Central memory CD4-positive, alpha-beta T cell (primary cell): ENCODE results near the gene ELOVL6.
"Not testable (repeated sequence)": the region's sequence is repeated elsewhere in the genome, so short reads cannot be mapped to it uniquely, and the experiment has no call there.

Experiments used
- DNase-seq: peaks from one replicate; pipeline ENCODE4 v3.0.0; 2022

Gene ELOVL6

GRCh38 chr4:110068248-110068647 lies 130.2 kb downstream of the ELOVL6 start:
- DNase-seq: no peak

DNA sequence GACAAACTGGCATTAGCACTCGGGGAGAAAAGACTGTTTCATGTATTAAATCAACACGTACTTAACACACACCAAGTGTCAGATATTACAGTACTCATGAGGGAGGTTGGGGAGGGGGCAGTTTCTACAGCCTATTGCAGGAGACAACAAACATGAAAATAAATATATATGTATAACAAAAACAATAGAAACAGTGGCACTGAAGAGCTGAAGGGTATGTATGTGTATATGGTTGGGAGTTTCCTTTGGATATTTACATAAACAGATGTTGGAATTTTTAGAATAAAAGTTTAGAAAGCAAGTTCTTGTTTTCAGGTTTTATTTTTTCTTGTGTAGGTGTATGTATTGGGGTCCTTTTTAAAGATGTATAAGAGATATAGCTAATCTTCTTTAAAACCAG lies 133.5 kb downstream of the ELOVL6 start:
- no peak for DNase-seq

DNA sequence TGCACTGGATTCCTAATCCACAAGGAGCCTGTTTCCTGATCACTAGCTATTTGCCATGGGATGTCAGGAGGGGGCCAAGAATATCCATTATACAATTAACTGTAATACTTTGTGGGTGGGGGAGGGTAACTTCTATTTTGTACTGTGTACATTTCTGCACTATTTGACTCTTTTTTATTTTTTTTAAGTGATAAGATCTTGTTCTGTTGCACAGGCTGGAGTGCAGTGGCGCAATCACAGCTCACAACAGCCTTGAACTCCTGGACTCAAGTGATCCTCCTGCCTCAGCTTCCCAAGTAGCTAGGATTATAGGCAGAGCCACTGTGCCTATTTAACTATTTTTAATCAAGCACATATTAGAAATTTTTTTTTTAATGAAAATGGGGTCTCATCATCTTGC lies 134.1 kb downstream of the ELOVL6 start:
- DNase-seq: no peak

- DNase-seq: no peak
These were observed 136.2 kb downstream of the ELOVL6 start for GRCh38 chr4:110062166-110062565.

GRCh38 chr4:110061076-110061475 lies 137.3 kb downstream of the ELOVL6 start:
- no peak for DNase-seq

- DNase-seq: peak; percentile 16
These were observed 138.7 kb downstream of the ELOVL6 start for GRCh38 chr4:110059556-110060191.

GRCh38 chr4:110058677-110059076 lies 139.7 kb downstream of the ELOVL6 start:
- no peak for DNase-seq

GRCh38 chr4:110055158-110055768 lies 143.2 kb downstream of the ELOVL6 start:
- no peak for DNase-seq

DNA sequence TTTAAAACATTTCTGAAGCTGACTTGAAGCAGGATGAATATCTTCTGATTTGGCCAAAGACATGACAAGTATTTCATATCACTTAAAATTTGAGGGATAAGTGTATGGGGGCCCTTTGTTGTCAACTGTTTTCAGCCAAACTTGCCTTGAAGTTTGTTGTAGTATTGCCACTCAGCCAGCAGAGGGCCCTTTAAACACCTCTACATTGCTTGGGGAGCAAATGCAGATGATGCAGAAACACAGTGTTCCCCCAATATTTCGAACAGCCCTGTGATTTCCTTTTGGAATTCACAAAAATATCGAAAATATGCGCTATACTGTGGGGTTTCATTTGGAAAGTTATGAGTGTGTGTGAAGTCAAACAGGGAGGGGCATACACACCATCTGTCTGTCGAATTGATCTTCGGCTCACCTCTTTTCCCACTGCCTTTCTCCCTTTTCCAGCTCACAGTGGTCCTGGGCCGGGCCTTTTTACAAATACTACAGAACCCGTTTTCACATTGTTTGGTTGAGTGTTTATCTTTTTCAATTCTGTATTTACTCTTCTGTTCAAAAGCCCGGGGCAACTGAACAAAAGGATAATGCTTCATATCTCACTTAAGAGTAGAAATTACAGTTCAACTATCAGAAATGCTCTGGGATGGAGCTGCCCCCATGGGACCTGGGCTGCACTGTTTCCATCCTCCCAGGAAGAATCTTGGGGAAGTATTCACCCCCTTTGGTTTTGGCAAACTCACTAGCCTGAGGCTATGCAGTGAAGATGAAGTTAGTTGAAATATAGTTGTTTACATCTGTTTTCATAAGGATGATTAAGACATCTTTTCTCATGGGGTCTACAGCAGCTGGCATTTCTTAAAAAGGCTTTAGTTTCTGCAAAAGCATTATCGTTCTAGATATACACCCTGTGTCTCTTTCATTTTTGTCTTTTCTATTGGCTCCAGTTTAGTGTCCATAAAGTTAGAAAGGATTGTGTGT lies 148.2 kb downstream of the ELOVL6 start:
- peak; percentile 40 for DNase-seq

- DNase-seq: no peak
These were observed 151.8 kb downstream of the ELOVL6 start for GRCh38 chr4:110046588-110047049.

DNA sequence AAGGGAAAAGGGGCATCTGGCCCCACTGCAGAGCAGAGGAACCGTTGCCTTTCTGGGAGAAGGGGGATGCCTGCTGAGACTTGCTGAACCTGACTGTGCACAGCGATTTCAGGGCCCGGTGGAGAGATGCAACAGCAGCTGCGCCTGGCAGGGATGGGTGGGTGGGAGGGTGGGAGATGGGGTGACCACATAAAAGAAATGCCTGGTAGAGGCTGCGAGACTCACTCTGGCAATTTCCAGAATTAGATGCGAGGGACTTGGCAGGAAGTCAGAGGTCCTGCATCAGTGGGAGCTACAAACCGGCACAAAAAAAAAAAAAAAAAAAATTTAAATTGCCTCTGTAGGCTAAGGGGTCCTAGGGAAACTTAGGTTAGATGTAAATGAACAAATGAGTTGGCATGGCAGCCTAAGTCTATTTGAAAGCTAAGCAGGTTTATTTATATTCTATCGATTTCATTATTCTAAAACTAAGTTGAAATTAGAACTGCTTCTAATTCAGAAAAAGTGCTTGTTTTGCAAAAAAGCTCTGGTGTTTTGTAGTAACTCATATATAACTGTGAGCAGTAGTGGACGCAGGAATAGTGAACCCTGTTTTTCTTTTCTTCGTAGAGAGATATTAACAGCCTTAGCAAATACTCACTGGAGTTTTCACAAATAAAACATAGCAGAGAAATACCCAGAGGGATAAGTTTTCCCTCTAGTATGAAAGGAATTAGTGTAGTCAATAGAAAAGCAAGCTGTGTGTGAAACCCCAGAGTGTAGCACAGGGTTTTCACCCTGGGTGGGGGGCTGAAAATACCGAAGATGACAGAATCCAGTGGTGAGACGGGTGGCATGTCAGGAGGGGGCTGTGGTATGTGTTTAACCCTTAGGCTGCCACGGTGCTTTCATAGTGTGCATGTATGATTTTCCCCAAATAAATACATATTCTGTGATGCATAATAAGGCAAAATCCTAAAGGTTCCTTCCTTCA lies 155.6 kb downstream of the ELOVL6 start:
- no peak for DNase-seq

- DNase-seq: no peak
These were observed 156.7 kb downstream of the ELOVL6 start for GRCh38 chr4:110041735-110042134.

- not testable (repeated sequence) for DNase-seq
These were observed 159.3 kb downstream of the ELOVL6 start for GRCh38 chr4:110039164-110039563.

GRCh38 chr4:110034026-110034393 lies 164.4 kb downstream of the ELOVL6 start:
- no peak for DNase-seq

- DNase-seq: no peak
These were observed 164.9 kb downstream of the ELOVL6 start for GRCh38 chr4:110033355-110034025.

- DNase-seq: no peak
These were observed 165.8 kb downstream of the ELOVL6 start for GRCh38 chr4:110032603-110033002.

GRCh38 chr4:110025718-110026117 lies 172.7 kb downstream of the ELOVL6 start:
- no peak for DNase-seq

GRCh38 chr4:110025056-110025455 lies 173.4 kb downstream of the ELOVL6 start:
- DNase-seq: no peak

- no peak for DNase-seq
These were observed 176.0 kb downstream of the ELOVL6 start for GRCh38 chr4:110022457-110022856.

- DNase-seq: no peak
These were observed 177.6 kb downstream of the ELOVL6 start for GRCh38 chr4:110020646-110021443.

GRCh38 chr4:110020139-110020538 lies 178.3 kb downstream of the ELOVL6 start:
- DNase-seq: no peak
